HepG2 (cell line): ENCODE measurements around the gene PAQR5. TPM values are rescaled to one million over a fixed set of nuclear protein-coding genes. Genes with fewer than 3 reads are reported as not detected.

Source experiments
- ATAC-seq: fragments of 200-7000 bp; cut with Tn5 transposase; 3 replicates; pipeline ENCODE4 v1.9.1; 2020; ENCODE audit warnings: mild to moderate bottlenecking, moderate library complexity
- BruUV-seq: library from RNA; stranded (reverse); fragments of 400-500 nt; replicated peaks from 2 replicates; lab custom pipeline; 2021; lab: Mats Ljungman, UMichigan
- CTCF ChIA-PET: fragments of 300-600 bp; formaldehyde crosslinking; extraction: SDS; loops from one replicate; lab custom pipeline; 2021; ENCODE audit warnings: low total read pairs, inconsistent platforms, low intra/inter-chr PET ratio; lab: Yijun Ruan, JAX
- POLR2A ChIA-PET: fragments of 350-600 bp; sonication (Branson Sonifier 250); formaldehyde crosslinking; loops from one replicate; lab custom pipeline; 2020; ENCODE audit warnings: antibody characterized with exemption, inconsistent platforms; lab: Yijun Ruan, JAX
- DNase-seq: peaks from one replicate; pipeline ENCODE4 v3.0.0-alpha.2; 2015; ENCODE audit warnings: low spot score
- FAIRE-seq: peaks from 3 replicates; lab custom pipeline; 2011; peaks lifted over from hg19 to GRCh38; lab: Jason Lieb, UNC
- H2AFZ ChIP-seq: one replicate; pipeline ENCODE4 v1.6.1; 2011; ENCODE audit warnings: low read length, inconsistent platforms
- H3K27ac ChIP-seq: fragments of 300-600 bp; 3 replicates; pipeline ENCODE4 v1.8.0; 2011; ENCODE audit warnings: mixed run types, mild to moderate bottlenecking, mixed read lengths, low read length, inconsistent platforms; ENCODE audit not compliant: insufficient read depth; ENCODE audit errors: extremely low read length
- H3K27me3 ChIP-seq, 2 experiments: fragments of 200-600 bp in 1 of 2; 2 replicates in 1 of 2; 3 replicates in 1 of 2; pipeline versions ENCODE4 v1.6.0 to v1.8.0; 2011; ENCODE audit warnings: low read length in 2 of 2, mild to moderate bottlenecking in 2 of 2, moderate library complexity in 2 of 2, inconsistent platforms in 1 of 2; ENCODE audit not compliant: insufficient read depth in 2 of 2, control insufficient read depth in 1 of 2
- H3K36me3 ChIP-seq, 2 experiments: fragments of 200-600 bp in 1 of 2; replicated peaks in 1 of 2; 2 replicates in 1 of 2; 3 replicates in 1 of 2; pipeline versions ENCODE4 v1.5.1 to v1.8.0; 2011; ENCODE audit warnings: low read length in 2 of 2, inconsistent platforms in 1 of 2; ENCODE audit not compliant: insufficient read depth in 2 of 2, control insufficient read depth in 1 of 2
- H3K4me1 ChIP-seq: 2 replicates; pipeline ENCODE4 v1.5.1; 2012; ENCODE audit warnings: low read length, inconsistent platforms; ENCODE audit not compliant: insufficient read depth
- H3K4me2 ChIP-seq: 2 replicates; pipeline ENCODE4 v1.6.0; 2011; ENCODE audit warnings: low read depth, low read length, inconsistent platforms
- H3K4me3 ChIP-seq, 3 experiments: fragments of 200-600 bp in 1 of 3; sonication (generic), shearing (Covaris generic) in 1 of 3; replicated peaks in 1 of 3; 2 replicates each; pipeline ENCODE4 v1.5.1; 2011 to 2016; ENCODE audit warnings: low read length in 3 of 3, inconsistent platforms in 2 of 3, low read depth in 2 of 3, mild to moderate bottlenecking in 2 of 3, control low read depth in 1 of 3, mixed read lengths in 1 of 3; ENCODE audit not compliant: insufficient read depth in 1 of 3
- H3K79me2 ChIP-seq: one replicate; pipeline ENCODE4 v1.6.1; 2011; ENCODE audit warnings: low read length, inconsistent platforms; ENCODE audit not compliant: insufficient read depth
- H3K9ac ChIP-seq: 2 replicates; pipeline ENCODE4 v1.6.0; 2011; ENCODE audit warnings: mild to moderate bottlenecking, low read depth, low read length, inconsistent platforms; ENCODE audit not compliant: insufficient read depth
- H3K9me3 ChIP-seq: 2 replicates; pipeline ENCODE4 v1.5.1; 2012; ENCODE audit warnings: mild to moderate bottlenecking, low read length
- H4K20me1 ChIP-seq: 2 replicates; pipeline ENCODE4 v1.6.0; 2011; ENCODE audit warnings: inconsistent platforms, mild to moderate bottlenecking, low read length, moderate library complexity; ENCODE audit not compliant: insufficient read depth
- FOXP1 ChIP-seq, 2 experiments: fragments of 450-650 bp in 1 of 2; IDR thresholded peaks; 2 replicates each; pipeline ENCODE4 v1.6.1; 2017 to 2018; ENCODE audit warnings: antibody characterized with exemption in 1 of 2
- HOXD1 ChIP-seq: sonication (generic); formaldehyde crosslinking; IDR thresholded peaks from 2 replicates; pipeline ENCODE4 v1.5.0; 2020; ENCODE audit warnings: missing genetic modification reagents
- PCBP2 ChIP-seq: fragments of 200-400 bp; formaldehyde crosslinking; optimal IDR thresholded peaks from 2 replicates; pipeline ENCODE3; 2018; ENCODE audit warnings: low read length, low read depth; ENCODE audit not compliant: poor library complexity, severe bottlenecking
- PHF8 ChIP-seq: sonication (generic); formaldehyde crosslinking; IDR thresholded peaks from 2 replicates; pipeline ENCODE4 v1.5.0; 2020; ENCODE audit warnings: missing genetic modification reagents
- SAFB2 ChIP-seq: sonication (generic); formaldehyde crosslinking; IDR thresholded peaks from 2 replicates; pipeline ENCODE4 v1.5.1; 2020; ENCODE audit warnings: missing genetic modification reagents, low read depth, mild to moderate bottlenecking, borderline replicate concordance
- SMAD3 ChIP-seq: sonication (generic); formaldehyde crosslinking; IDR thresholded peaks from 2 replicates; pipeline ENCODE4 v1.4.0; 2020; ENCODE audit warnings: missing genetic modification reagents
- ZNF329 ChIP-seq: sonication (generic); formaldehyde crosslinking; IDR thresholded peaks from 2 replicates; pipeline ENCODE4 v1.9.0; 2021; ENCODE audit warnings: low read depth, mild to moderate bottlenecking, missing genetic modification reagents
- ZNF432 ChIP-seq: sonication (generic); formaldehyde crosslinking; IDR thresholded peaks from 2 replicates; pipeline ENCODE4 v1.5.0; 2020; ENCODE audit warnings: missing genetic modification reagents, mild to moderate bottlenecking, borderline replicate concordance
- ZNF543 ChIP-seq: sonication (generic); formaldehyde crosslinking; IDR thresholded peaks from 2 replicates; pipeline ENCODE4 v1.4.0; 2020; ENCODE audit warnings: mild to moderate bottlenecking, missing genetic modification reagents
- ZNF556 ChIP-seq: sonication (generic); formaldehyde crosslinking; IDR thresholded peaks from 2 replicates; pipeline ENCODE4 v1.4.0; 2020; ENCODE audit warnings: mild to moderate bottlenecking, missing genetic modification reagents, borderline replicate concordance
- ZNF816 ChIP-seq: sonication (generic); formaldehyde crosslinking; IDR thresholded peaks from 2 replicates; pipeline ENCODE4 v1.8.0; 2022; ENCODE audit warnings: missing genetic modification reagents, mild to moderate bottlenecking, borderline replicate concordance
- WGBS: methylation state at CpG from one replicate; pipeline ENCODE4 v1.1.6; 2017; ENCODE audit warnings: low lambda C conversion rate; 5-methylcytosine and 5-hydroxymethylcytosine counted together
- in situ Hi-C: cut with HindIII; loops from 2 replicates; pipeline ENCODE4 v1.10.0; 2017; ENCODE audit warnings: low pct_unique_long_range_greater_than_20kb; ENCODE audit not compliant: extremely low pct_ligation_motif_present
- intact Hi-C: fragments of 100-400 bp; cut with micrococcal nuclease; formaldehyde crosslinking; loops from one replicate; pipeline ENCODE4 v1.10.0; 2022; ENCODE audit not compliant: unreplicated experiment
- polyA plus RNA-seq, 8 experiments: library from polyadenylated mRNA; depleted of rRNA in 3 of 8; stranded (reverse) in 7 of 8; unstranded in 1 of 8; fragments of >200 nt; fragmentation: Illumina TruSeq in 4 of 8; extraction: Trizol in 4 of 8; gene quantifications; 2 replicates each; pipeline versions ENCODE4 v1.2.1 to v1.2.3, GENCODE V29; 2011 to 2016; ENCODE audit warnings: low read depth in 4 of 8, missing spikeins in 1 of 8, mixed read lengths in 1 of 8; ENCODE audit not compliant: insufficient read depth in 1 of 8
- total RNA-seq, 5 experiments: library from RNA; depleted of rRNA; stranded (reverse); fragments of >200 nt; fragmentation: Illumina TruSeq; extraction: Trizol; gene quantifications; 2 replicates each; pipeline ENCODE4 v1.2.3, GENCODE V29; 2016; ENCODE audit warnings: low read depth in 1 of 5
- TF ChIP-seq, protein P1 (sequence below): sonication (generic); formaldehyde crosslinking; IDR thresholded peaks from 2 replicates; pipeline ENCODE4 v1.4.0; 2020; ENCODE audit warnings: missing genetic modification reagents
- TF ChIP-seq, protein P2 (sequence below): sonication (generic); formaldehyde crosslinking; IDR thresholded peaks from 2 replicates; pipeline ENCODE4 v1.4.0; 2020; ENCODE audit warnings: mild to moderate bottlenecking, missing genetic modification reagents

The PAQR5 gene
- total and polyA plus RNA-seq, 2 of the 13 experiments (the other 11 are each of a cell fraction or from before 2014, with no cell fraction given), result 0.53 to 1.3 TPM

DNA sequence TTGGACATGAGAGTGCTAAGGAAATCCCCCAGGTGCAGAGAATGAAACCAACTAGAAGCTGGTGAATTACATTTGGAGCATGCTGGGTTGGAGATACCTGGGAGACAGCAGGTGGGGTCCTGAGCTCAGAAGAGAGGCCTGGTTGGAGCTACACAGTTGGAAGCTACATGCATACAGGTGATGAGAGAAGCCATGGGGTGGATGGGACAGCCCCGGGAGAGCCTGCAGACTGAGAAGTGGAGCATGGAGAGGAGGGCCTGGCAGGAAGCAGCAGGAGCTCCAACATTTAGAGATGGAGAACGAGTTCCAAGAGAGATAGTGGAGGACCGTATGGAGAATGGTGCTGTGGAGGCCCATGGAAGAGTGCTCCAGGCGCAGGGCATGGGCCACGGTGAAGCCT lies 10.2 kb downstream of the PAQR5 start:
- H3K27me3 ChIP-seq, result peaks cover 0 to 8% of the 10 kb centered on the region in 2 experiments; a peak in 4 of 5 replicates
- intact Hi-C loops, result no loop called here
- no peak overlapping the region for H3K4me3 ChIP-seq
- no peak overlapping the region for H2AFZ ChIP-seq
- FAIRE-seq, result no peak
- WGBS, result 73% methylated on average over 5 of the region's 5 CpGs
- DNase-seq, result no peak
- no peaks in the 10 kb centered on the region; the same call in 1 of the 2 replicates for H4K20me1 ChIP-seq
- no TSS peak for BruUV-seq
- ChIA-PET POLR2A (no interaction called here), CTCF (no interaction called here)
- no peak for ATAC-seq
- H3K9ac ChIP-seq, result no peak overlapping the region
- in situ Hi-C loops, result no loop called here
- H3K4me1 ChIP-seq, result peaks cover 23% of the 10 kb centered on the region
- H3K79me2 ChIP-seq, result no peaks in the 10 kb centered on the region
- H3K27ac ChIP-seq, result no peak overlapping the region
- no peak overlapping the region for H3K4me2 ChIP-seq
- no peaks in the 10 kb centered on the region for H3K9me3 ChIP-seq
- TF ChIP-seq ZNF432 (CRISPR knock-in tag) (no peak), HOXD1 (CRISPR knock-in tag) (no peak), PHF8 (CRISPR knock-in tag) (no peak), ZNF543 (no peak), FOXP1 (IDR thresholded peaks at IDR 0.05) (no peak), FOXP1 (CRISPR knock-in tag; IDR thresholded peaks at IDR 0.05) (no peak), ZNF556 (CRISPR knock-in tag) (no peak), ZNF816 (CRISPR knock-in tag) (no peak), SAFB2 (CRISPR knock-in tag) (no peak), ZNF329 (CRISPR knock-in tag) (no peak), SMAD3 (CRISPR knock-in tag) (no peak), PCBP2 (no peak)
- TF ChIP-seq, protein P1, sequence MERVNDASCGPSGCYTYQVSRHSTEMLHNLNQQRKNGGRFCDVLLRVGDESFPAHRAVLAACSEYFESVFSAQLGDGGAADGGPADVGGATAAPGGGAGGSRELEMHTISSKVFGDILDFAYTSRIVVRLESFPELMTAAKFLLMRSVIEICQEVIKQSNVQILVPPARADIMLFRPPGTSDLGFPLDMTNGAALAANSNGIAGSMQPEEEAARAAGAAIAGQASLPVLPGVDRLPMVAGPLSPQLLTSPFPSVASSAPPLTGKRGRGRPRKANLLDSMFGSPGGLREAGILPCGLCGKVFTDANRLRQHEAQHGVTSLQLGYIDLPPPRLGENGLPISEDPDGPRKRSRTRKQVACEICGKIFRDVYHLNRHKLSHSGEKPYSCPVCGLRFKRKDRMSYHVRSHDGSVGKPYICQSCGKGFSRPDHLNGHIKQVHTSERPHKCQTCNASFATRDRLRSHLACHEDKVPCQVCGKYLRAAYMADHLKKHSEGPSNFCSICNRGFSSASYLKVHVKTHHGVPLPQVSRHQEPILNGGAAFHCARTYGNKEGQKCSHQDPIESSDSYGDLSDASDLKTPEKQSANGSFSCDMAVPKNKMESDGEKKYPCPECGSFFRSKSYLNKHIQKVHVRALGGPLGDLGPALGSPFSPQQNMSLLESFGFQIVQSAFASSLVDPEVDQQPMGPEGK (CRISPR knock-in tag), result no peak
- TF ChIP-seq, protein P2, sequence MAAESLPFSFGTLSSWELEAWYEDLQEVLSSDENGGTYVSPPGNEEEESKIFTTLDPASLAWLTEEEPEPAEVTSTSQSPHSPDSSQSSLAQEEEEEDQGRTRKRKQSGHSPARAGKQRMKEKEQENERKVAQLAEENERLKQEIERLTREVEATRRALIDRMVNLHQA (CRISPR knock-in tag), result no peak
- TF ChIP-seq, all 625 proteins: peak for 0
- H3K36me3 ChIP-seq, result no peaks in the 10 kb centered on the region
